HepG2 (cell line): ENCODE measurements around the gene KREMEN1.

Experiments used
- CEBPB ChIP-seq: IDR thresholded peaks from 2 replicates; pipeline ENCODE4 v1.6.1; 2011; ENCODE audit warnings: low read depth, low read length, improper control_type of control experiment, borderline replicate concordance
- ELF1 ChIP-seq: sonication (generic); formaldehyde crosslinking; IDR thresholded peaks from 2 replicates; pipeline ENCODE4 v1.4.0; 2020; ENCODE audit warnings: missing genetic modification reagents
- GABPA ChIP-seq, 2 experiments: IDR thresholded peaks; 2 replicates each; pipeline ENCODE4 v1.6.1; 2011 to 2016; ENCODE audit warnings: low read depth in 2 of 2, low read length in 1 of 2, missing biosample characterization in 1 of 2, missing genetic modification characterization in 1 of 2
- MAFK ChIP-seq, 2 experiments: IDR thresholded peaks in 1 of 2; conservative IDR thresholded peaks in 1 of 2; 2 replicates each; pipeline ENCODE4 v1.6.1; 2011; ENCODE audit warnings: improper control_type of control experiment in 2 of 2, low read length in 2 of 2
- MTF1 ChIP-seq: sonication (generic); formaldehyde crosslinking; IDR thresholded peaks from 2 replicates; pipeline ENCODE4 v1.5.0; 2020; ENCODE audit warnings: missing genetic modification reagents
- PAX8 ChIP-seq: sonication (generic); formaldehyde crosslinking; IDR thresholded peaks from 2 replicates; pipeline ENCODE4 v1.8.0; 2022; ENCODE audit warnings: mild to moderate bottlenecking, missing genetic modification reagents, borderline replicate concordance
- PREB ChIP-seq: sonication (generic); formaldehyde crosslinking; IDR thresholded peaks from 2 replicates; pipeline ENCODE4 v1.4.0; 2020; ENCODE audit warnings: missing genetic modification reagents
- TERF1 ChIP-seq: sonication (generic); formaldehyde crosslinking; IDR thresholded peaks from 2 replicates; pipeline ENCODE4 v1.8.0; 2022; ENCODE audit warnings: mild to moderate bottlenecking, missing genetic modification reagents, moderate library complexity
- ZBTB3 ChIP-seq: sonication (generic); formaldehyde crosslinking; IDR thresholded peaks from 2 replicates; pipeline ENCODE4 v1.4.0; 2020; ENCODE audit warnings: low read depth, mild to moderate bottlenecking, moderate library complexity, missing genetic modification reagents, borderline replicate concordance
- ZNF136 ChIP-seq: sonication (generic); formaldehyde crosslinking; IDR thresholded peaks from 2 replicates; pipeline ENCODE4 v1.8.1; 2022; ENCODE audit warnings: low read depth, mild to moderate bottlenecking, moderate library complexity, missing genetic modification reagents
- TF ChIP-seq, protein P1 (sequence below): sonication (generic); formaldehyde crosslinking; IDR thresholded peaks from 2 replicates; pipeline ENCODE4 v1.5.0; 2020; ENCODE audit warnings: mild to moderate bottlenecking, missing genetic modification reagents, moderate library complexity
- TF ChIP-seq, protein P2 (sequence below), 2 experiments: IDR thresholded peaks; 2 replicates each; pipeline ENCODE4 v1.6.1; 2011 to 2012; ENCODE audit warnings: low read length in 2 of 2, borderline replicate concordance in 1 of 2, low read depth in 1 of 2, mild to moderate bottlenecking in 1 of 2, moderate library complexity in 1 of 2
- TF ChIP-seq, protein P3 (sequence below): sonication (generic); formaldehyde crosslinking; IDR thresholded peaks from 2 replicates; pipeline ENCODE4 v1.4.0; 2020; ENCODE audit warnings: missing genetic modification reagents

- TF ChIP-seq, protein P1, sequence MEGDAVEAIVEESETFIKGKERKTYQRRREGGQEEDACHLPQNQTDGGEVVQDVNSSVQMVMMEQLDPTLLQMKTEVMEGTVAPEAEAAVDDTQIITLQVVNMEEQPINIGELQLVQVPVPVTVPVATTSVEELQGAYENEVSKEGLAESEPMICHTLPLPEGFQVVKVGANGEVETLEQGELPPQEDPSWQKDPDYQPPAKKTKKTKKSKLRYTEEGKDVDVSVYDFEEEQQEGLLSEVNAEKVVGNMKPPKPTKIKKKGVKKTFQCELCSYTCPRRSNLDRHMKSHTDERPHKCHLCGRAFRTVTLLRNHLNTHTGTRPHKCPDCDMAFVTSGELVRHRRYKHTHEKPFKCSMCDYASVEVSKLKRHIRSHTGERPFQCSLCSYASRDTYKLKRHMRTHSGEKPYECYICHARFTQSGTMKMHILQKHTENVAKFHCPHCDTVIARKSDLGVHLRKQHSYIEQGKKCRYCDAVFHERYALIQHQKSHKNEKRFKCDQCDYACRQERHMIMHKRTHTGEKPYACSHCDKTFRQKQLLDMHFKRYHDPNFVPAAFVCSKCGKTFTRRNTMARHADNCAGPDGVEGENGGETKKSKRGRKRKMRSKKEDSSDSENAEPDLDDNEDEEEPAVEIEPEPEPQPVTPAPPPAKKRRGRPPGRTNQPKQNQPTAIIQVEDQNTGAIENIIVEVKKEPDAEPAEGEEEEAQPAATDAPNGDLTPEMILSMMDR (CRISPR knock-in tag): no peak
- TF ChIP-seq MAFK (conservative IDR thresholded peaks at IDR 0.05 in 1 of 2, IDR thresholded peaks at IDR 0.05 in 1 of 2; ENCODE audit: low read length in 2 of 2) (no peak), PAX8 (no peak), CEBPB (no peak), ZBTB3 (CRISPR knock-in tag) (no peak), ZNF136 (CRISPR knock-in tag) (no peak), ELF1 (no peak), TERF1 (no peak), GABPA (IDR thresholded peaks at IDR 0.05; ENCODE audit: low read depth, low read length) (no peak), GABPA (CRISPR knock-in tag; IDR thresholded peaks at IDR 0.05; ENCODE audit: low read depth) (no peak), MTF1 (CRISPR knock-in tag) (no peak), PREB (CRISPR knock-in tag) (no peak)
- TF ChIP-seq, protein P2, sequence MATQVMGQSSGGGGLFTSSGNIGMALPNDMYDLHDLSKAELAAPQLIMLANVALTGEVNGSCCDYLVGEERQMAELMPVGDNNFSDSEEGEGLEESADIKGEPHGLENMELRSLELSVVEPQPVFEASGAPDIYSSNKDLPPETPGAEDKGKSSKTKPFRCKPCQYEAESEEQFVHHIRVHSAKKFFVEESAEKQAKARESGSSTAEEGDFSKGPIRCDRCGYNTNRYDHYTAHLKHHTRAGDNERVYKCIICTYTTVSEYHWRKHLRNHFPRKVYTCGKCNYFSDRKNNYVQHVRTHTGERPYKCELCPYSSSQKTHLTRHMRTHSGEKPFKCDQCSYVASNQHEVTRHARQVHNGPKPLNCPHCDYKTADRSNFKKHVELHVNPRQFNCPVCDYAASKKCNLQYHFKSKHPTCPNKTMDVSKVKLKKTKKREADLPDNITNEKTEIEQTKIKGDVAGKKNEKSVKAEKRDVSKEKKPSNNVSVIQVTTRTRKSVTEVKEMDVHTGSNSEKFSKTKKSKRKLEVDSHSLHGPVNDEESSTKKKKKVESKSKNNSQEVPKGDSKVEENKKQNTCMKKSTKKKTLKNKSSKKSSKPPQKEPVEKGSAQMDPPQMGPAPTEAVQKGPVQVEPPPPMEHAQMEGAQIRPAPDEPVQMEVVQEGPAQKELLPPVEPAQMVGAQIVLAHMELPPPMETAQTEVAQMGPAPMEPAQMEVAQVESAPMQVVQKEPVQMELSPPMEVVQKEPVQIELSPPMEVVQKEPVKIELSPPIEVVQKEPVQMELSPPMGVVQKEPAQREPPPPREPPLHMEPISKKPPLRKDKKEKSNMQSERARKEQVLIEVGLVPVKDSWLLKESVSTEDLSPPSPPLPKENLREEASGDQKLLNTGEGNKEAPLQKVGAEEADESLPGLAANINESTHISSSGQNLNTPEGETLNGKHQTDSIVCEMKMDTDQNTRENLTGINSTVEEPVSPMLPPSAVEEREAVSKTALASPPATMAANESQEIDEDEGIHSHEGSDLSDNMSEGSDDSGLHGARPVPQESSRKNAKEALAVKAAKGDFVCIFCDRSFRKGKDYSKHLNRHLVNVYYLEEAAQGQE (IDR thresholded peaks at IDR 0.05; ENCODE audit: borderline replicate concordance in 1 of 2, low read depth in 1 of 2, low read length in 2 of 2): no peak
- TF ChIP-seq, protein P3, sequence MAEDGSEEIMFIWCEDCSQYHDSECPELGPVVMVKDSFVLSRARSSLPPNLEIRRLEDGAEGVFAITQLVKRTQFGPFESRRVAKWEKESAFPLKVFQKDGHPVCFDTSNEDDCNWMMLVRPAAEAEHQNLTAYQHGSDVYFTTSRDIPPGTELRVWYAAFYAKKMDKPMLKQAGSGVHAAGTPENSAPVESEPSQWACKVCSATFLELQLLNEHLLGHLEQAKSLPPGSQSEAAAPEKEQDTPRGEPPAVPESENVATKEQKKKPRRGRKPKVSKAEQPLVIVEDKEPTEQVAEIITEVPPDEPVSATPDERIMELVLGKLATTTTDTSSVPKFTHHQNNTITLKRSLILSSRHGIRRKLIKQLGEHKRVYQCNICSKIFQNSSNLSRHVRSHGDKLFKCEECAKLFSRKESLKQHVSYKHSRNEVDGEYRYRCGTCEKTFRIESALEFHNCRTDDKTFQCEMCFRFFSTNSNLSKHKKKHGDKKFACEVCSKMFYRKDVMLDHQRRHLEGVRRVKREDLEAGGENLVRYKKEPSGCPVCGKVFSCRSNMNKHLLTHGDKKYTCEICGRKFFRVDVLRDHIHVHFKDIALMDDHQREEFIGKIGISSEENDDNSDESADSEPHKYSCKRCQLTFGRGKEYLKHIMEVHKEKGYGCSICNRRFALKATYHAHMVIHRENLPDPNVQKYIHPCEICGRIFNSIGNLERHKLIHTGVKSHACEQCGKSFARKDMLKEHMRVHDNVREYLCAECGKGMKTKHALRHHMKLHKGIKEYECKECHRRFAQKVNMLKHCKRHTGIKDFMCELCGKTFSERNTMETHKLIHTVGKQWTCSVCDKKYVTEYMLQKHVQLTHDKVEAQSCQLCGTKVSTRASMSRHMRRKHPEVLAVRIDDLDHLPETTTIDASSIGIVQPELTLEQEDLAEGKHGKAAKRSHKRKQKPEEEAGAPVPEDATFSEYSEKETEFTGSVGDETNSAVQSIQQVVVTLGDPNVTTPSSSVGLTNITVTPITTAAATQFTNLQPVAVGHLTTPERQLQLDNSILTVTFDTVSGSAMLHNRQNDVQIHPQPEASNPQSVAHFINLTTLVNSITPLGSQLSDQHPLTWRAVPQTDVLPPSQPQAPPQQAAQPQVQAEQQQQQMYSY: no peak
Measured at GRCh38 chr22:29078869-29079207, 6.0 kb downstream of the KREMEN1 start.
